Tibial nerve (tissue), 3 donors: Measurements from ENCODE around the gene ASGR2.

Source experiments
- CTCF ChIP-seq, 5 experiments: fragments of 200-600 bp in 3 of 5; fragments of 450-650 bp in 2 of 5; sonication (generic) in 3 of 5; IDR thresholded peaks; one replicate each; pipeline ENCODE4 v1.5.1; 2016 to 2019; ENCODE audit warnings: antibody characterized with exemption in 5 of 5, mild to moderate bottlenecking in 3 of 5, moderate library complexity in 2 of 5
- POLR2A ChIP-seq, 2 donors: fragments of 450-650 bp; IDR thresholded peaks; one replicate each; pipeline ENCODE4 v1.6.1; 2017; ENCODE audit warnings: antibody characterized with exemption in 2 of 2, mild to moderate bottlenecking in 2 of 2, moderate library complexity in 2 of 2

- TF ChIP-seq CTCF (IDR thresholded peaks at IDR 0.05) (no peak), POLR2A (IDR thresholded peaks at IDR 0.05) (no peak)
Observed at GRCh38 chr17:7129311-7129710, 14.7 kb upstream of the ASGR2 start.
